GM19025 (cell line): ENCODE data around the gene APOL6.
"Not testable (repeated sequence)": the region's sequence is repeated elsewhere in the genome, so short reads cannot be mapped to it uniquely, and the experiment has no call there.

Experiments
- ATAC-seq: cut with Tn5 transposase; IDR thresholded peaks from one replicate; pipeline ENCODE4 v1.9.1; 2021; ENCODE audit warnings: mild to moderate bottlenecking, low read depth, moderate library complexity; ENCODE audit not compliant: unreplicated experiment

The APOL6 gene

DNA sequence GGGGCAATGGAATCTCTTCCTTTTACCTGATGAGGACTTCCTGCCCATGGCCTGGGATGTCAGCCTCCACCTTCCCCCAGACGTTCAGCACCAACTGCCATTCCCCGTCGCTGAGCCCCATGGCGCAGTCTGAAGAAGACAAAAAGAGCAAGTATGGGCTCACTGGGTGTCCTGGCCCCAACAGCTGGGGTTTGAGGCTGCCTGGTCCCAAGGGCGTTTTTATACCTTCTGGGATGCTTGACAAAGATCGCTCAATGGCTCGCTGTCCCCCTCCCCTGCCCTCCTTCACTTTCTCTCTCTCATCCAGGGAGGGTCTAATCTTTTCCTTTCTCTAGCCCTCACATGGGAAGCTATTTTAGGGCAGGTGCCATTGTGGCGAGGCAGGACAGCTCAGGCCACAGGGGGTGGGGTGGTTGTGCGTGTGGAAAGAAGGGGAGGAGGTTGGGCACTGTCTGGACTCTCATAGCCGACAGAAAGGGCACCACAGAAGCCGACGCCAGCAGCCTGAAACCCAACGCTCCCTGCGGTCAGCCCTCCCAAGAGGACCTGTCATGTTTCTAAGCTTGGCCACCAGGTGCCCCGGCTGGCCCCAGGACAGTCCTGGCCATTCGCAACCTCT lies 31.0 kb upstream of the APOL6 start, which contains the start of gene MB:
Gene MB (minus strand): TSS at position 193 of the 619 bp plus-strand sequence. CDS start 72 bp downstream, at position 121.
- no peak for ATAC-seq

DNA sequence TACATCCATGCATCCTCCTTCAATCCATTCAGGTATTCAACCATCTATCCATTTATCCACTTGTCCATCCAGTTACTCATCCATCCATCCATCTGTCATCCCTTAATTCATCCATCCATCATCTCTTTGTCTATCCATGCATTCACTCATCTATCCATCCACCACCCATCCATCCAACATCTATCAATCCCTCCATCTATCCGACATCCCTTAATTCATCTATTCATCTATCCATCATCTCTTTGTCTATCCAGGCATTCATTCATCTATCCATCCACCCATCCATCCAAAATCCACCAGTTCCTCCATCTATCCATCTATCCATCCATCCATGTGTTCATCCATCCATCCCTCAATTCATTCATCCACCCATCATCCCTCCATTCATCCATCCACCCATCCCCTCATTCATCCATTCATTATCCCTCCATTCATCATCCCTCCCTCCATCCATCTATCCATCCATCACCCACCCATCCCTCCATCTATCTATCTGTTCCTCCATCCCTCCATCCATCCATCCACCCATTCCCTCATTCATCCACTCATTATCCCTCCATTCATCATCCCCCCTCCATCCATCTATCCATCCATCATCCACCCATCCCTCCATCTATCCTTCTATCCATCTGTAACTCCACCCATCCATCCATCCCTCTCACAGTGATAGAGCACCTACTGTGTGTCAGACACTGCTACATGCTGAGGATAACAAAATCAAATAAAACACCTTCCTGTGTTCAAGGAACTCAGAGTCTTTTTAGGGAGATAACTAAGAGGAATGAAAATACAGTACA lies 29.6 kb upstream of the APOL6 start:
- no peak for ATAC-seq

DNA sequence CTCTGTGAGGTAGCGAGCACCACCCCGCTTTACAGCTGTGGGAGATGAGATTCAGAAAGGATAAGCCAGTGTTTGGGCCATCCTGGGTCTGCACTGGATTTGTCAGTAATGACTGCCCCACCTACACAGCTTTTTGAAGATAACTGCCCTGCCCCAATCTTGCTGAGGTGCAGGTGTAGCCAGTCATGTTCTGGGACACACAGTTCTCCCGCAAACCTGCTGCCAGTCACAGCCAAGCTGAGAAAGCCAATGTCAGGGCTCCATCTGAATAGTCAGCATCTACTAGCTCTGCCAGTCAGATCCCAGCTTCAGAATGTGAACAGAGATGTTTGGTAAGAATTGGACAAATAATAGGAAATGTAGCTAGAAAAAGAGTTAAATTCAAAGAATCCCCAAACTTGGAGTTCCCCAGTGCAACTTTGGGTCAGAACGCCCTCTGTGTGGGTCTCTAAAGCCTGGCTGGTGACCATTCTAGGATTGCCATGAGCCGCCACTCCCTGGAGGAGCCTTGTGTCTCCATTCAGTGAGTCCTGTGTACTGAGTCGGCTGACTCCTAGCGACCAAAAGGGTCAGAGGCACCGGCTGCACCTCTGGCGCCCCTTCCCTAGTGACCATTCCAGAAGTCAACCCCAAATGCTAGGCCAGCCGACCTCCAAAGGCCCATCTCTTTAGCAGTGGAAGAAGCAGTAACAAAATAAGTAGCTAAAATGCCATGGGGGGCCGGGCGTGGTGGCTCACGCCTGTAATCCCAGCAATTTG lies 28.7 kb upstream of the APOL6 start:
- ATAC-seq: no peak

- no peak for ATAC-seq
Measured at GRCh38 chr22:35620624-35621251, 27.5 kb upstream of the APOL6 start.

DNA sequence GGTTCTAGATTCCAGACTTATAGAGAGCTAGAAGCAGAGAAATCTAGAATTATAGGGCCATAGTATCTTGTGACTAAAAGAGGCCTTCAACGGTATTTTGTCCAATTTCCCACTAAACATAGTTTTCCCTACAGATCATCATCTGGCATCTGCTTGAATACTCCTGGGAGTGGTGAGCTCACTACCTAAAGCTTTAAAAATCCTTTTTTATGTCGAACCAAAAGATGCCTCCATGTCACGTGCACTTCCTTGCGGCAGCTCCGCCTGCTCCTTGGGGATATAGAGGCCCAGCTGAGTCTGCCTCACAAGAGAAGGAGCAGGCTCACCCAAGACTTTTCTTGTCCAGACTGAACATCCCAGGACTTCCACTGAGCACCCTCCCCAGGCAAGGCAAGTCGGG lies 26.8 kb upstream of the APOL6 start:
- no peak for ATAC-seq

DNA sequence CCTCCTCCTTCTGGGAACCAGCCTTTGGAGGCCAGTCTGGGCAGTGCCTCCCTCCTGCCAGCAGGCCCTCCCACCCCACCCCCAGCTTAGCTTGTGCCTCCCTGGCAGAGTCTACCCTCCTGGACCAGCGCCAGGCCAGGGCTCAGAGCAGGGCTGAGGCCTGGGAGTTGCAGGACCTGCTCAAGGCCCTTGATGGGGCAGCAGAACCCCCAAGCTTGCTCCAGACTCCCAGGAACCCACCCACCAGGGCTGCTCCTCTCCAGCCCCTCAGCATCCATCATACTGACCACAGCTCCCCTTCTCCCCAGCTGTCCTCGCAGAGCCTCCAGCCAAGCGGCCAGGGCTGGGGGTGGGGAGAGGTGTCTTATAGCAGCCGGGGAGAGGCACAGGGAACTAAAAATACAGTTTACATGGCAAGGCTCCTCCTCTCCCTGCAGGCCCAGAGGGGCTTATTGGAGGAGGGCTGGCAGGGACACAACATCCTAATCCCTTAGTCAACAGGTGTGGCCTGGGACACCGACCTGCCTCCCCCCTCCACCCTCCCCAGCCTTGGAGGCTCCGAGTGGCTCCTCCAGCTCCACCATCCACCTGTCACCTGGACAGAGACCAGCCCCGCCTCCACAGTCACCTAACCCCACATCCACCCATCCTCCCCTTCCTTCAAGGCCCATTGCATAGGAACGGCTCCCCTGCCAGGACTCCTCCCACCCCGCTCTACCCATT lies 25.9 kb upstream of the APOL6 start:
- ATAC-seq: no peak

DNA sequence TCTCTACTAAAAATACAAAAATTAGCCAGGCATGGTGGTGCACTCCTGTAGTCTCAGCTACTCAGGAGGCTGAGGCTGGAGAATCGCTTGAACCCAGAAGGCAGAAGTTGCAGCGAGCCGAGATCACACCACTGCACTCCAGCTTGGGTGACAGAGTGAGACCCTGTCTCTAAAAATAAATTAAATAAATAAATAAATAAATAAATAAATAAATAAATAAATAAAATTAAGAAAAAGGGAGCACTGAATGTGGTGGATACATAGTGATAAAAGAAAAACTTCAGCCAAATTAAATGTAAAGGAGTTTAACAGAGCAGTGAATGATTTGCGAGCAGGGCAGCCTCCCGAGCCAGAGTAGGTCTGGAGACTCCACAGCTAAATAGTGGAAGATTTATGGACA lies 24.4 kb upstream of the APOL6 start:
- not testable (repeated sequence) for ATAC-seq

- ATAC-seq: no peak
Measured at GRCh38 chr22:35624547-35624946, 23.7 kb upstream of the APOL6 start.

- ATAC-seq: no peak
Measured at GRCh38 chr22:35625763-35626432, 22.3 kb upstream of the APOL6 start.

- no peak for ATAC-seq
Measured at GRCh38 chr22:35627267-35628041, 20.8 kb upstream of the APOL6 start.

- ATAC-seq: no peak
Measured at GRCh38 chr22:35628732-35629131, 19.5 kb upstream of the APOL6 start.

GRCh38 chr22:35629406-35630216 lies 18.6 kb upstream of the APOL6 start:
- ATAC-seq: no peak

- no peak for ATAC-seq
Measured at GRCh38 chr22:35630387-35630793, 17.9 kb upstream of the APOL6 start.

DNA sequence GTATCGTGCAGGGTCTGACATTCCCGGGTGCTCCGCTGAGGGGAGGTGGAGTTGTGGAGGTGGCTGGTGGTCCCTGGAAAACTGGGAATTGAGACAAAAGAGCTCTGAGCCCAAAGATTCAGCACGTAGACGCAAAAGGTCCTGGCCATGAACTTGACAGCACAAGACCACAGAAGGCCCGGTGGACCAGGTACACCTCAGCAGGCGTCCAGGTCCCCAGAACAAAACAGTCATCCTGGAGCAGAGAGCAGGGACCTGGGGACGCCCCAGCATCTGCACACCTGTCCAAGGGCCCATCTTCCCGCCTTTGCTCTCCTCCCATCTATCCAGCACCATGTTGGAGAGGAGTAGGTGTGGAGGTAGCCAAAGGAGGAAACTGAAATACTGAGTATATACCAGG lies 17.4 kb upstream of the APOL6 start:
- ATAC-seq: no peak

- ATAC-seq: no peak
Measured at GRCh38 chr22:35631597-35631996, 16.6 kb upstream of the APOL6 start.

- ATAC-seq: no peak
Measured at GRCh38 chr22:35632935-35633334, 15.3 kb upstream of the APOL6 start.

DNA sequence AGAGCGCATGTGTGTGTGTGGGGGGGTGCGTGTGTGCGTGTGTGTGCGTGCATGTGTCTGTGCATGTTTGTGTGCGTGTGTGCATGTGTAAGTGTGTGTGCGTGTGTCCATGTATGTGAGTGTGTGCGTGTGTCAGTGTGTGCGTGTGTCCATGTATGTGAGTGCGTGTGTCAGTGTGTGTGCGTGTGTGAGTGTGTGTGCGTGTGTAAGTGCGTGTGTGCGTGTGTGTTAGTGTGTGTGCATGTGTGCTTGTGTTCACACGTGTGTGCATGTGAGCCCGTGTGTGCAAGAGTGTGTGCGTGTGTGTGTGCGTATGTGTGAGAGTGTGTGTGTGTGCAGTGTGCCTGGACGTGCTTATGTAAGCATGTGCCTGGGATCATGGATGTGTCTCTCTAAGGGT lies 14.7 kb upstream of the APOL6 start:
- no peak for ATAC-seq

- ATAC-seq: no peak
Measured at GRCh38 chr22:35634015-35634414, 14.2 kb upstream of the APOL6 start.
